Testis (tissue), 2 donors: ENCODE results near the gene BPIFB4.

Source experiments
- POLR2A ChIP-seq: fragments of 450-650 bp; IDR thresholded peaks from one replicate; pipeline ENCODE4 v1.6.1; 2017; ENCODE audit warnings: antibody characterized with exemption, mild to moderate bottlenecking, moderate library complexity
- TF ChIP-seq, protein P1 (sequence below), 3 experiments: fragments of 450-650 bp in 2 of 3; fragments of 200-600 bp in 1 of 3; sonication (generic) in 1 of 3; IDR thresholded peaks; one replicate each; pipeline ENCODE4 v1.5.1; 2016 to 2019; ENCODE audit warnings: antibody characterized with exemption in 3 of 3, mild to moderate bottlenecking in 2 of 3, moderate library complexity in 1 of 3

DNA sequence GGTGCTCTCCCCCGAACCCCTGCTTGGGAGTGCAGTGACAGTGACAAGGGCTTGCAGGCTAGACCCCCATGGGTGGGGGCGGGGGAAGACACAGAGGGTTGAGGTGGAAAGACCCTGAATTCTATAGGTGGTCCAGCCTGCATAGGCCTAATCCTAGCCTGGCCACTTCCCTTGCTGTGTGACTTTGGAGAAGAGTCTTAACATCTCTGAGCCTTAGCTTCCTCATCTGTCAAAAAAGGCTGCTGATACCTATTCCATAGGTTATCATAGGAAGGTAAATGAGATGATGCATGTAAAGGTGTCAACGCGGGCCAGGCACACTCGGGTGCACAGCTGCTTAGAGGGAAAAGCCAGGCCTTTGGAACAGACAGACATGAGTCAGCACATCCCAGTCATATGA is 15.8 kb downstream of the BPIFB4 start:
- TF ChIP-seq POLR2A, result no peak
- TF ChIP-seq, protein P1, sequence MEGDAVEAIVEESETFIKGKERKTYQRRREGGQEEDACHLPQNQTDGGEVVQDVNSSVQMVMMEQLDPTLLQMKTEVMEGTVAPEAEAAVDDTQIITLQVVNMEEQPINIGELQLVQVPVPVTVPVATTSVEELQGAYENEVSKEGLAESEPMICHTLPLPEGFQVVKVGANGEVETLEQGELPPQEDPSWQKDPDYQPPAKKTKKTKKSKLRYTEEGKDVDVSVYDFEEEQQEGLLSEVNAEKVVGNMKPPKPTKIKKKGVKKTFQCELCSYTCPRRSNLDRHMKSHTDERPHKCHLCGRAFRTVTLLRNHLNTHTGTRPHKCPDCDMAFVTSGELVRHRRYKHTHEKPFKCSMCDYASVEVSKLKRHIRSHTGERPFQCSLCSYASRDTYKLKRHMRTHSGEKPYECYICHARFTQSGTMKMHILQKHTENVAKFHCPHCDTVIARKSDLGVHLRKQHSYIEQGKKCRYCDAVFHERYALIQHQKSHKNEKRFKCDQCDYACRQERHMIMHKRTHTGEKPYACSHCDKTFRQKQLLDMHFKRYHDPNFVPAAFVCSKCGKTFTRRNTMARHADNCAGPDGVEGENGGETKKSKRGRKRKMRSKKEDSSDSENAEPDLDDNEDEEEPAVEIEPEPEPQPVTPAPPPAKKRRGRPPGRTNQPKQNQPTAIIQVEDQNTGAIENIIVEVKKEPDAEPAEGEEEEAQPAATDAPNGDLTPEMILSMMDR (IDR thresholded peaks at IDR 0.05), result no peak
